ENCODE results near the gene AFF3. TPM values are rescaled to one million over a fixed set of nuclear protein-coding genes. Genes with fewer than 3 reads are reported as not detected.

AFF3 gene
- total and polyA plus RNA-seq, 2 of the 8 experiments (the other 6 are each of a cell fraction or from before 2014, with no cell fraction given) = 0.27 to 3.0 TPM

- H4K91ac ChIP-seq (replicated peaks; ENCODE audit: insufficient read length, low read length) = no peak overlapping the region
- no peak for TF ChIP-seq POLR2AphosphoS5 (IDR thresholded peaks at IDR 0.05; ENCODE audit: low read depth, low read length)
- TF ChIP-seq KDM1A (IDR thresholded peaks at IDR 0.05; ENCODE audit: borderline replicate concordance, low read length) = no peak
- no peak for TF ChIP-seq E2F6 (IDR thresholded peaks at IDR 0.05)
- no peak for TF ChIP-seq SIX5 (IDR thresholded peaks at IDR 0.05; ENCODE audit: low read depth, low read length)
- TF ChIP-seq, protein P1, sequence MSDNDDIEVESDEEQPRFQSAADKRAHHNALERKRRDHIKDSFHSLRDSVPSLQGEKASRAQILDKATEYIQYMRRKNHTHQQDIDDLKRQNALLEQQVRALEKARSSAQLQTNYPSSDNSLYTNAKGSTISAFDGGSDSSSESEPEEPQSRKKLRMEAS (IDR thresholded peaks at IDR 0.05) = no peak
- H2BK5ac ChIP-seq (ENCODE audit: low read depth, low read length) = no peak overlapping the region
- H4K5ac ChIP-seq (ENCODE audit: insufficient read length, low read depth, low read length) = no peak overlapping the region
- no peaks in the 10 kb centered on the region for H3K23me2 ChIP-seq (ENCODE audit: low read depth, low read length)
- no peak overlapping the region for H3K9ac ChIP-seq (replicated peaks in 1 of 4; ENCODE audit: extremely low read depth in 1 of 4, low read depth in 3 of 4, low read length in 3 of 4)
- DNase-seq (ENCODE audit: low read depth in 1 of 2, low spot score in 2 of 2) (no peak), FAIRE-seq (no peak)
- H2BK20ac ChIP-seq (ENCODE audit: low read length) = no peak overlapping the region
- no peak overlapping the region for H3K56ac ChIP-seq (replicated peaks; ENCODE audit: insufficient read length, low read depth, low read length)
- H2BK15ac ChIP-seq (ENCODE audit: low read length) = no peak overlapping the region
- H3K18ac ChIP-seq (ENCODE audit: extremely low read depth, low read length) = no peak overlapping the region
- H3K4me3 ChIP-seq (ENCODE audit: extremely low read depth in 1 of 4, insufficient read depth in 2 of 4, low read depth in 3 of 4, low read length in 4 of 4) = no peak overlapping the region
- no peak overlapping the region for H2BK12ac ChIP-seq (ENCODE audit: low read depth, low read length)
- H4K8ac ChIP-seq (ENCODE audit: extremely low read depth, insufficient read depth, low read length) = no peak overlapping the region
- H2BK120ac ChIP-seq (replicated peaks; ENCODE audit: low read depth, low read length) = no peak overlapping the region
- no peak overlapping the region for H3K23ac ChIP-seq (ENCODE audit: insufficient read length)
- no peaks in the 10 kb centered on the region for H3K27me3 ChIP-seq (replicated peaks in 1 of 4; ENCODE audit: control insufficient read depth in 3 of 4, extremely low read depth in 1 of 4, insufficient read depth in 3 of 4, low read length in 3 of 4)
- no peak overlapping the region for H3K27ac ChIP-seq (ENCODE audit: low read depth, low read length)
- H2AFZ ChIP-seq (ENCODE audit: low read length) = no peak overlapping the region
- no peaks in the 10 kb centered on the region for H3K79me1 ChIP-seq (ENCODE audit: low read depth, low read length)
- no peak overlapping the region for H3K4ac ChIP-seq (replicated peaks; ENCODE audit: insufficient read length, low read depth, low read length)
- H4K20me1 ChIP-seq (replicated peaks in 1 of 2; ENCODE audit: control insufficient read depth in 1 of 2, insufficient read depth in 2 of 2, low read length in 2 of 2) = no peaks in the 10 kb centered on the region
- ChIA-PET CTCF (ENCODE audit: partially characterized antibody) (interaction anchor here (0.7 to 2.8 kb wide), 4 partner anchors 9 to 135 kb away, joined by 3 to 9 read pairs (median 7); no protein-coding TSS in a partner anchor), POLR2A (ENCODE audit: partially characterized antibody) (no interaction called here)
- no peaks in the 10 kb centered on the region for H3K9me3 ChIP-seq (ENCODE audit: insufficient read depth in 2 of 2, low read depth in 1 of 2, low read length in 1 of 2)
- no peaks in the 10 kb centered on the region for H3K79me2 ChIP-seq (ENCODE audit: control insufficient read depth in 1 of 2, insufficient read depth in 2 of 2, low read length in 2 of 2)
- no peaks in the 10 kb centered on the region for H3K36me3 ChIP-seq (ENCODE audit: control insufficient read depth in 2 of 4, insufficient read depth in 4 of 4, low read length in 3 of 4)
- H3K4me1 ChIP-seq (replicated peaks in 1 of 4; ENCODE audit: control insufficient read depth in 3 of 4, insufficient read depth in 4 of 4, low read length in 3 of 4) = no peaks in the 10 kb centered on the region
- H3K14ac ChIP-seq (ENCODE audit: insufficient read length) = no peak overlapping the region
- H2AK5ac ChIP-seq (ENCODE audit: low read depth, low read length) = no peak overlapping the region
- no peak overlapping the region for H3K4me2 ChIP-seq (ENCODE audit: insufficient read depth in 1 of 2, low read depth in 2 of 2, low read length in 2 of 2)
Observed at GRCh38 chr2:99695944-99696253, 446.5 kb downstream of the AFF3 start.
